ENCODE data around the gene NMD3.

The NMD3 gene

GRCh38 chr3:161254861-161255260 is 33.8 kb downstream of the NMD3 start:
- TF ChIP-seq, protein P1, sequence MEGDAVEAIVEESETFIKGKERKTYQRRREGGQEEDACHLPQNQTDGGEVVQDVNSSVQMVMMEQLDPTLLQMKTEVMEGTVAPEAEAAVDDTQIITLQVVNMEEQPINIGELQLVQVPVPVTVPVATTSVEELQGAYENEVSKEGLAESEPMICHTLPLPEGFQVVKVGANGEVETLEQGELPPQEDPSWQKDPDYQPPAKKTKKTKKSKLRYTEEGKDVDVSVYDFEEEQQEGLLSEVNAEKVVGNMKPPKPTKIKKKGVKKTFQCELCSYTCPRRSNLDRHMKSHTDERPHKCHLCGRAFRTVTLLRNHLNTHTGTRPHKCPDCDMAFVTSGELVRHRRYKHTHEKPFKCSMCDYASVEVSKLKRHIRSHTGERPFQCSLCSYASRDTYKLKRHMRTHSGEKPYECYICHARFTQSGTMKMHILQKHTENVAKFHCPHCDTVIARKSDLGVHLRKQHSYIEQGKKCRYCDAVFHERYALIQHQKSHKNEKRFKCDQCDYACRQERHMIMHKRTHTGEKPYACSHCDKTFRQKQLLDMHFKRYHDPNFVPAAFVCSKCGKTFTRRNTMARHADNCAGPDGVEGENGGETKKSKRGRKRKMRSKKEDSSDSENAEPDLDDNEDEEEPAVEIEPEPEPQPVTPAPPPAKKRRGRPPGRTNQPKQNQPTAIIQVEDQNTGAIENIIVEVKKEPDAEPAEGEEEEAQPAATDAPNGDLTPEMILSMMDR (IDR thresholded peaks at IDR 0.05), result no peak

DNA sequence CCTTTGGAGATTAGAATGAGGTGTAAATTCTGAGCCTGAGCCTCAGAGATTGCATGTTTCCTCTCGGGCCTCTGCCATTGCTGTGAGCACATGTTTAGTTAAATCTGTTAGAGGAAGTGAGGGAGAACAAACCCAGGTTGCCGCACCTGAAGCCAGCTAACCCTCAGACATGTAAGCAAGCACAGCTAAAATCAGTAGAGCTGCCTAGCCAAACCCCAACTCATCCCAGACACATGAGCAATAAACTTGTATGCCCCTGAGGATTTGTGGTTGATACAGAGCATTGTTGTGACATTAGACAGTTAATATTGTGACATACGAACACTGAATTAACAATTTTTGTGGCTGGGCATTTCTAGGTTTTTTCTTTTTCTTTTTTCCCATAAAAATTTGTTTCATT is 41.9 kb downstream of the NMD3 start:
- TF ChIP-seq, protein P1 (IDR thresholded peaks at IDR 0.05), result no peak

DNA sequence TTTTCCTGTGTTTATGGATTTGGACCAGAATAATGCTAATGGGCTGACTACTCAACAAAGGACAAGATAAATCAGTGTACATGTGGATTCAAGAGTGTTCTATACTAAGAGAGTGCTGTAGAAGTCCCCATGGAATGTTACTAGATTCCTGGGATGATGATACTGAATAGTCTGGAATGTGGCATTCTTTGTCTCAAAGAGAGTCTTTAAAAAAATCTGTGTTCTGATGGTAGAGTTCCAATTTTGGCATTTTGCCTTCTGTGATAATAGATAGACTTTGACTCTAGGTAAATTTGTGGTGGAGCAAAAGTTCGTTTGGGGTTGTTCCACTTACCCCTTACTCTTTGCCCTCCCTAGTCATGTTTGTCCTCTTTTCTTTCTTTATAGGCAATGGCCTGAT is 43.7 kb downstream of the NMD3 start:
- TF ChIP-seq, protein P1 (IDR thresholded peaks at IDR 0.05), result no peak

- TF ChIP-seq, protein P1 (IDR thresholded peaks at IDR 0.05), result no peak
Observed at GRCh38 chr3:161265916-161266571, 44.9 kb downstream of the NMD3 start.

DNA sequence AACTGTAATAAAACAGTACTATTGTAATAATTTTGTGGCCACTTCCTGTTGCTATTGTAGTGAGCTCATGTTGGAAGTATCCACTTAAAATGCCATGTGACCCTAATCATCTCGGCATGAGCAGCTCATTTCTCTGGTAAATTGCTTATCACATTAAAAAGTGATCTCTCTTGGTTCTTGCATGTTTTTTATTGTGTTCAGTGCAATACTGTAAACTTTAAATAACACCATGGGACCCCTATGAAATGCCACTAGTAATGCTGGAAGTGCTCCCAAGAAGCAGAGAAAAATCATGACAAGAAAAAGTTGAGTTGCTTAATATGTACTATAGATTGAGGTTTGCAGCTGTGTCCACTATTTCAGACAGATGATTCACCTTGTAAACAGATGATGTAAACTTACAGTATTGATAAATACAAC is 45.6 kb downstream of the NMD3 start:
- TF ChIP-seq, protein P1 (IDR thresholded peaks at IDR 0.05), result no peak

GRCh38 chr3:161267646-161268045 is 46.5 kb downstream of the NMD3 start:
- TF ChIP-seq, protein P1 (IDR thresholded peaks at IDR 0.05), result no peak

DNA sequence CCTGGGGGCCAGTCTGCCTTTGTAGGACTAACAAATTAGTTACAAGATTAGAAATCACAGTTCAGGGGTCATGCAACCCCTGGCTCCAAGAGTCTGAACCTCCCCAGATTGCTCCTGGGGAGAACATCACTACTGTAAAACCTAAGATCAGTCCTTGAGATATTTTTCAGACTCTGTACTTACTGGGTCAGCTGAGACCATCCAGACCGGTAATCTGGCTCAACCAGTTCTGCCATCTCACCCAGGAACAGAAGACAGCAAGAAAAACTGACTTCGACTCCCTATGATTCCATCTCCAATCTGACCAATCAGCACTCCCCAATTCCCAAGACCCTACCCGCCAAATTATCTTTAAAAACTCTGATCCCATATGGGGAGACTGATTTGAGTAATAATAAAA is 47.5 kb downstream of the NMD3 start:
- TF ChIP-seq, protein P1 (IDR thresholded peaks at IDR 0.05), result no peak

DNA sequence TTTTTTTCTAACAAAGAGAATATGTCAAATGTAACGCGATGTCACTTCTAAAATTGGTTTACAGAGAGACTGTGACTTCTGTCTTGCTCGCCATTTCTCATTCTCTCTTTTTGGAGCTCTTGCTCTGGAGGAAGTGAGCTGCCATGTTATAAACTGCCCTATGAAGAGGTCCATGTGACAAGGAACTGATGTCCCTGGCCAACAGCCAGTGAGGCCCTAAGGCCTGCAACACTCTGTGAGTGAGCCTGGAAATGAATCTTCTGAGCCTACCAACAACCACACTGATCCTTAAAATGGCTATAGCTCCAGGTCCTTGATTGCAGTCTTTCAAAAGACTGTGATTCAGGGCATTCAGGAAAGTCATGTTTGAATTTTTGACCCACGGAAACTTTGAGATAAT is 49.9 kb downstream of the NMD3 start:
- TF ChIP-seq, protein P1 (IDR thresholded peaks at IDR 0.05), result no peak
